ENCODE data around the gene FZD10. TPM values are rescaled to one million over a fixed set of nuclear protein-coding genes. Genes with fewer than 3 reads are reported as not detected.

The FZD10 gene
- total RNA-seq, 1 donor from 2014 or later: 1.9 TPM

DNA sequence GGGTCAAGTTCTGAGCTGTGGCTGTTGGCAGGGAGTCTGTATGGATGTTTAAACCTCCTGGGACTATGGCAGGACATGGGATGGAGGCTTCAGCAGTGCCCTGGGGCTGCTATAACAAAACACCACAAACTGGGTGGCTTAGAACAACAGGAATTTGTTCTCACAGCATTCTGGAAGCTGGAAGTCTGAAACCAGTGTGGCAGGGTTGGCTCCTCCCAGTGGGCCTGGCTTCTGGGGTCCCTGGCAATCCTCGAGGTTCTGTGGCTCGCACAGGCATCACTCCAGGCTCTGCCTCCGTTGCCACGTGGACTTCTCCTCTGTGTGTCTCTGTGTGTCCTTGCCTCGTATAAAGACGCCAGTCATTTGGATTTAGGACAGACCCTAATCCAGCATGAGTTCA, 39.9 kb downstream of the FZD10 start:
- Histone ChIP-seq H3K9me3 (no peaks in the 10 kb centered on the region), H3K4me3 (no peak overlapping the region), H3K27ac (no peak overlapping the region), H3K27me3 (ENCODE audit: low read depth) (peaks cover 3% of the 10 kb centered on the region), H3K4me1 (no peaks in the 10 kb centered on the region), H3K36me3 (no peaks in the 10 kb centered on the region)
- intact Hi-C loops (cut with DNase I): no loop called here
- ATAC-seq (no peak), DNase-seq (no peak)
- TF ChIP-seq, protein P1, sequence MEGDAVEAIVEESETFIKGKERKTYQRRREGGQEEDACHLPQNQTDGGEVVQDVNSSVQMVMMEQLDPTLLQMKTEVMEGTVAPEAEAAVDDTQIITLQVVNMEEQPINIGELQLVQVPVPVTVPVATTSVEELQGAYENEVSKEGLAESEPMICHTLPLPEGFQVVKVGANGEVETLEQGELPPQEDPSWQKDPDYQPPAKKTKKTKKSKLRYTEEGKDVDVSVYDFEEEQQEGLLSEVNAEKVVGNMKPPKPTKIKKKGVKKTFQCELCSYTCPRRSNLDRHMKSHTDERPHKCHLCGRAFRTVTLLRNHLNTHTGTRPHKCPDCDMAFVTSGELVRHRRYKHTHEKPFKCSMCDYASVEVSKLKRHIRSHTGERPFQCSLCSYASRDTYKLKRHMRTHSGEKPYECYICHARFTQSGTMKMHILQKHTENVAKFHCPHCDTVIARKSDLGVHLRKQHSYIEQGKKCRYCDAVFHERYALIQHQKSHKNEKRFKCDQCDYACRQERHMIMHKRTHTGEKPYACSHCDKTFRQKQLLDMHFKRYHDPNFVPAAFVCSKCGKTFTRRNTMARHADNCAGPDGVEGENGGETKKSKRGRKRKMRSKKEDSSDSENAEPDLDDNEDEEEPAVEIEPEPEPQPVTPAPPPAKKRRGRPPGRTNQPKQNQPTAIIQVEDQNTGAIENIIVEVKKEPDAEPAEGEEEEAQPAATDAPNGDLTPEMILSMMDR (IDR thresholded peaks at IDR 0.05): no peak

DNA sequence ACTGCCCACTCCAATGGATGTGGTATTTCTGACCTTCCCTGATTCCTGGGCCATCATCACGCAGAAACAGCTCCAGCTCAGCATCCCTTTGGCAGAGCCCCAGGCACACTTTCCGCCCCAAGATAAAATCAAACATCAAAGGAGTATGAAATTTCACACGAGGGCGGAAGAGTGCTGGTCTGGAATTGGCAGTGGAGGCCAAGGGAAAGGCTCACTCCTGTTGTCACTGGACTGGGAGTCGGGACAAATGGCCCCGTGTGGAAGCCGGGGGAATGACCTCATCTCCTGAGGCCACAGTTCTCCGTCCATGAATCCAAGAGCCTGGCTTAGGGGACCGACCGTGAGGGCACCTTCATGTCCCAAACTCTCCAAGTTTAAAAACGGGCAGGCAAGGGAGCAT, 40.9 kb downstream of the FZD10 start:
- H3K36me3 ChIP-seq: no peaks in the 10 kb centered on the region
- no peaks in the 10 kb centered on the region for H3K4me1 ChIP-seq
- H3K27ac ChIP-seq: no peak overlapping the region
- TF ChIP-seq, protein P1 (IDR thresholded peaks at IDR 0.05): no peak
- peaks cover 3% of the 10 kb centered on the region for H3K27me3 ChIP-seq (ENCODE audit: low read depth)
- no peak for DNase-seq
- H3K4me3 ChIP-seq: no peak overlapping the region
- ATAC-seq: no peak
- H3K9me3 ChIP-seq: no peaks in the 10 kb centered on the region
- intact Hi-C loops (cut with DNase I): no loop called here

DNA sequence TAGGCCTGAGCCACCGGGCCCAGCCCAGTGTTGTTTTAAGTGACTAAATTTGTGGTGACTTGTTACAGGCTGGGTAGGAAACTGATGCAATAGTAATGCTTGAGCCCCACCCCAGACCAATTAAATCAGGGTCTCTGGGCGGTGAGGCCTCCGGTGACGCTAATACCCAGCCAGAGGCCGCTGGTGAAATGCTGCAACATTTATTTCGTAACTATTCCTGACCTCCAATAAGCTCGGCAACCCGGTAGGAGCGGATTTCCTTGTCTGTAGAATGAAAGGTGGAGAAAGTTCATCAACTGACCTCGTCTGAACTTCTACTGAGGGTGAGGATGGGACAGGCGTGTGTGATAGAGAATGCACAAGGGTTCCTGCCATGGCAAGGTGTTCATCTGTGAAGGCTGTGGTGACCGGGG, 42.3 kb downstream of the FZD10 start:
- Histone ChIP-seq H3K36me3 (no peaks in the 10 kb centered on the region), H3K4me3 (no peak overlapping the region), H3K9me3 (no peaks in the 10 kb centered on the region), H3K4me1 (no peaks in the 10 kb centered on the region), H3K27me3 (ENCODE audit: low read depth) (peaks cover 3% of the 10 kb centered on the region), H3K27ac (no peak overlapping the region)
- intact Hi-C loops (cut with DNase I): no loop called here
- DNase-seq (no peak), ATAC-seq (no peak)
- TF ChIP-seq, protein P1 (IDR thresholded peaks at IDR 0.05): no peak

DNA sequence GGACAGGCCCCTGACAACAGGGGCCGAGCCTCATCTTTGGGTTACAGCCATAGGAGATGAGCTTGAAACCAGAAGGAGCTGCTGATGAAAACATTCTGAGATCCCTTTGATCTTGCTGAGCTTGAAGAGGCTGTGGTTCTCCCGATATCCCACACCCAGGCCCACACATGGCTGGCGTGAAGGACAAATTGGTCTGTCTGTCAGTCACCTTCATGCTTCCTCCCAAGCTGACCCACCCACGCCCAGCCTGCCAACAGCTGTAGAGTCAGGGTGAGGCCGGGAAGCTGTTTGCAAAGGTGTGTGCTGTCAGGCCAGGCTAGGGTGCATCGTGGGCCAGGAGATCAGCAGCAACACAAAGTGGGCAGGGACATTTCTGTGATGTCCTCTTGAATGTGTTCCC, 43.2 kb downstream of the FZD10 start:
- H3K27ac ChIP-seq: no peak overlapping the region
- TF ChIP-seq, protein P1 (IDR thresholded peaks at IDR 0.05): no peak
- H3K9me3 ChIP-seq: no peaks in the 10 kb centered on the region
- H3K4me3 ChIP-seq: no peak overlapping the region
- H3K36me3 ChIP-seq: no peaks in the 10 kb centered on the region
- intact Hi-C loops (cut with DNase I): no loop called here
- H3K27me3 ChIP-seq (ENCODE audit: low read depth): peaks cover 3% of the 10 kb centered on the region
- DNase-seq (no peak), ATAC-seq (no peak)
- no peaks in the 10 kb centered on the region for H3K4me1 ChIP-seq

DNA sequence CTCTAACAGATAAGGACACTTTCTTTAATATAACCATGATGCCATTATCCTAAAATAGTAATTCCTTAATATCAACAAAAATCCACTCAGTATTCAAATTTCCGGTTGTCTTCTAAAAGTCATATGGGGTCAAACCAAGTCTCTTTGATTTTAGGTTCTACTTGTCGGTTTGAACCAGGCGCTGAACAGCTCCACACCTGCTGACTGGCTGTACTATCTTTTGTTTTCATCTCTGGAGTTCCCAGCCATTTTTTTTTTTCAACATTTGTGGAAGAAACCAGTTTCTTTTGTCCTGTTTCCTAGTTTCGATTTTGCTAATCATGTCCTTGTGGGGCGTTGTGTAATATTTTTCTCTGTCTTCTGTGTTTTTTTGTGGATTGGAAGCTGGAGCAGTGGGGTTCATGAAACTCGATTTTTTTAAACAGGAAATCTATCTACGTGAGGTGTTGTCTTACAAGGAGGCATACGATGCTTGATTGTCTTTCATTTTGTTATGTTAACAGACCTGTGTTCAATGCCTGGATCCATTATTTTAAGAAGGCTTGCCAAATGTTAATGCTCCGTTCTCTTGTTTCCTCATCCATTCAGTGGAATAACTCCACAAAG, 50.2 kb downstream of the FZD10 start:
- H3K4me1 ChIP-seq: no peaks in the 10 kb centered on the region
- H3K27me3 ChIP-seq (ENCODE audit: low read depth): peaks cover 14% of the 10 kb centered on the region
- no peak for ATAC-seq
- intact Hi-C loops (cut with DNase I): no loop called here
- H3K36me3 ChIP-seq: no peaks in the 10 kb centered on the region
- DNase-seq: no peak
- TF ChIP-seq, protein P1 (IDR thresholded peaks at IDR 0.05): no peak
- H3K4me3 ChIP-seq: no peak overlapping the region
- no peaks in the 10 kb centered on the region for H3K9me3 ChIP-seq
- no peak overlapping the region for H3K27ac ChIP-seq

Measured in lower lobe of right lung (tissue), 2 donors.